C1 segment of cervical spinal cord (tissue), 14 donors: Measurements from ENCODE around the gene IQCK.

Source experiments
- DNase-seq, 14 donors: peaks; one replicate each; lab custom pipeline; 2025; lab: John Stamatoyannopoulos, UW

IQCK gene

GRCh38 chr16:19698480-19699465, 19.3 kb upstream of the IQCK start:
- DNase-seq: no peak

- no peak for DNase-seq
Measured at GRCh38 chr16:19699472-19699871, 18.6 kb upstream of the IQCK start.

GRCh38 chr16:19700319-19700781, 17.7 kb upstream of the IQCK start:
- peak in 2 of 14 donors; percentile 4 to 30 for DNase-seq

- DNase-seq: no peak
Measured at GRCh38 chr16:19701091-19701490, 17.0 kb upstream of the IQCK start.

- no peak for DNase-seq
Measured at GRCh38 chr16:19703172-19703889, 14.7 kb upstream of the IQCK start.

- no peak for DNase-seq
Measured at GRCh38 chr16:19704321-19705145, 13.5 kb upstream of the IQCK start.

GRCh38 chr16:19705146-19705501, 12.9 kb upstream of the IQCK start:
- DNase-seq: no peak

GRCh38 chr16:19705843-19706242, 12.2 kb upstream of the IQCK start:
- no peak for DNase-seq

GRCh38 chr16:19706846-19707245, 11.2 kb upstream of the IQCK start:
- DNase-seq: no peak

- no peak for DNase-seq
Measured at GRCh38 chr16:19707569-19708295, 10.3 kb upstream of the IQCK start.

- DNase-seq: no peak
Measured at GRCh38 chr16:19708296-19709205, 9.5 kb upstream of the IQCK start.

GRCh38 chr16:19709381-19710136, 8.5 kb upstream of the IQCK start:
- no peak for DNase-seq

- no peak for DNase-seq
Measured at GRCh38 chr16:19710191-19710908, 7.7 kb upstream of the IQCK start.

- no peak for DNase-seq
Measured at GRCh38 chr16:19710991-19711545, 7.0 kb upstream of the IQCK start.

GRCh38 chr16:19711643-19712042, 6.4 kb upstream of the IQCK start:
- no peak for DNase-seq

GRCh38 chr16:19712418-19713058, 5.5 kb upstream of the IQCK start:
- no peak for DNase-seq

GRCh38 chr16:19713697-19714096, 4.4 kb upstream of the IQCK start:
- DNase-seq: no peak

- no peak for DNase-seq
Measured at GRCh38 chr16:19715566-19715965, 2.5 kb upstream of the IQCK start.
